ENCODE measurements around the gene IL17A.

The IL17A gene

DNA sequence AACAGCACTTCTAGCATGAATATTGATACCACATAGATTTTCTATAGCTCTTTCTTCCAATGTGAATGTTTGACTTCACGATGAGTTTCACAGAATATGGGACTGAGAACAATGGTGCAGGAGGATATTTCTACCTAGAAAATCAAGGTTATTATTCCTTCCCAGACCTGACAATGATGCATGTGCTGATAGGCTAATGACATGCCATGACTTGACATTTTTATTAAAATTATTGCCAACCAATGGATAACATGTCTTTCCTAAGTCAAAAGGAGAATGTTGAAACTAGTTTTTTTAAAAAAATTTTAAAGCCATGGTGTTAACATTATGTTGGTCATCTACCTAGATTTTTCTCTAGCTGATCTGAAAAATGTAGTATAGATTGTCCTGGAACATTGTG lies 923 bp downstream of the IL17A start:
- no peak for ATAC-seq
- TF ChIP-seq TCF4 (CRISPR knock-in tag; IDR thresholded peaks at IDR 0.05; ENCODE audit: borderline replicate concordance) (no peak), ZNF8 (CRISPR knock-in tag; IDR thresholded peaks at IDR 0.05) (no peak), TOX (CRISPR knock-in tag; IDR thresholded peaks at IDR 0.05; ENCODE audit: borderline replicate concordance) (no peak), OSR1 (CRISPR knock-in tag; IDR thresholded peaks at IDR 0.05) (no peak), ZFP3 (CRISPR knock-in tag; IDR thresholded peaks at IDR 0.05) (no peak), ZNF70 (CRISPR knock-in tag; IDR thresholded peaks at IDR 0.05) (no peak), ARNTL (CRISPR knock-in tag; IDR thresholded peaks at IDR 0.05; ENCODE audit: borderline replicate concordance, low read depth) (no peak), RARB (CRISPR knock-in tag; IDR thresholded peaks at IDR 0.05) (no peak), PPARA (CRISPR knock-in tag; IDR thresholded peaks at IDR 0.05; ENCODE audit: borderline replicate concordance) (no peak), ISL1 (CRISPR knock-in tag; IDR thresholded peaks at IDR 0.05) (no peak), BACH2 (CRISPR knock-in tag; IDR thresholded peaks at IDR 0.05; ENCODE audit: borderline replicate concordance) (no peak), ZFP30 (CRISPR knock-in tag; IDR thresholded peaks at IDR 0.05) (no peak)
- TF ChIP-seq, protein P1, sequence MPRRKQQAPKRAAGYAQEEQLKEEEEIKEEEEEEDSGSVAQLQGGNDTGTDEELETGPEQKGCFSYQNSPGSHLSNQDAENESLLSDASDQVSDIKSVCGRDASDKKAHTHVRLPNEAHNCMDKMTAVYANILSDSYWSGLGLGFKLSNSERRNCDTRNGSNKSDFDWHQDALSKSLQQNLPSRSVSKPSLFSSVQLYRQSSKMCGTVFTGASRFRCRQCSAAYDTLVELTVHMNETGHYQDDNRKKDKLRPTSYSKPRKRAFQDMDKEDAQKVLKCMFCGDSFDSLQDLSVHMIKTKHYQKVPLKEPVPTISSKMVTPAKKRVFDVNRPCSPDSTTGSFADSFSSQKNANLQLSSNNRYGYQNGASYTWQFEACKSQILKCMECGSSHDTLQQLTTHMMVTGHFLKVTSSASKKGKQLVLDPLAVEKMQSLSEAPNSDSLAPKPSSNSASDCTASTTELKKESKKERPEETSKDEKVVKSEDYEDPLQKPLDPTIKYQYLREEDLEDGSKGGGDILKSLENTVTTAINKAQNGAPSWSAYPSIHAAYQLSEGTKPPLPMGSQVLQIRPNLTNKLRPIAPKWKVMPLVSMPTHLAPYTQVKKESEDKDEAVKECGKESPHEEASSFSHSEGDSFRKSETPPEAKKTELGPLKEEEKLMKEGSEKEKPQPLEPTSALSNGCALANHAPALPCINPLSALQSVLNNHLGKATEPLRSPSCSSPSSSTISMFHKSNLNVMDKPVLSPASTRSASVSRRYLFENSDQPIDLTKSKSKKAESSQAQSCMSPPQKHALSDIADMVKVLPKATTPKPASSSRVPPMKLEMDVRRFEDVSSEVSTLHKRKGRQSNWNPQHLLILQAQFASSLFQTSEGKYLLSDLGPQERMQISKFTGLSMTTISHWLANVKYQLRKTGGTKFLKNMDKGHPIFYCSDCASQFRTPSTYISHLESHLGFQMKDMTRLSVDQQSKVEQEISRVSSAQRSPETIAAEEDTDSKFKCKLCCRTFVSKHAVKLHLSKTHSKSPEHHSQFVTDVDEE (CRISPR knock-in tag; IDR thresholded peaks at IDR 0.05) = no peak
- TF ChIP-seq, protein P2, sequence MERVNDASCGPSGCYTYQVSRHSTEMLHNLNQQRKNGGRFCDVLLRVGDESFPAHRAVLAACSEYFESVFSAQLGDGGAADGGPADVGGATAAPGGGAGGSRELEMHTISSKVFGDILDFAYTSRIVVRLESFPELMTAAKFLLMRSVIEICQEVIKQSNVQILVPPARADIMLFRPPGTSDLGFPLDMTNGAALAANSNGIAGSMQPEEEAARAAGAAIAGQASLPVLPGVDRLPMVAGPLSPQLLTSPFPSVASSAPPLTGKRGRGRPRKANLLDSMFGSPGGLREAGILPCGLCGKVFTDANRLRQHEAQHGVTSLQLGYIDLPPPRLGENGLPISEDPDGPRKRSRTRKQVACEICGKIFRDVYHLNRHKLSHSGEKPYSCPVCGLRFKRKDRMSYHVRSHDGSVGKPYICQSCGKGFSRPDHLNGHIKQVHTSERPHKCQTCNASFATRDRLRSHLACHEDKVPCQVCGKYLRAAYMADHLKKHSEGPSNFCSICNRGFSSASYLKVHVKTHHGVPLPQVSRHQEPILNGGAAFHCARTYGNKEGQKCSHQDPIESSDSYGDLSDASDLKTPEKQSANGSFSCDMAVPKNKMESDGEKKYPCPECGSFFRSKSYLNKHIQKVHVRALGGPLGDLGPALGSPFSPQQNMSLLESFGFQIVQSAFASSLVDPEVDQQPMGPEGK (CRISPR knock-in tag; IDR thresholded peaks at IDR 0.05; ENCODE audit: borderline replicate concordance) = no peak
- TF ChIP-seq, protein P3, sequence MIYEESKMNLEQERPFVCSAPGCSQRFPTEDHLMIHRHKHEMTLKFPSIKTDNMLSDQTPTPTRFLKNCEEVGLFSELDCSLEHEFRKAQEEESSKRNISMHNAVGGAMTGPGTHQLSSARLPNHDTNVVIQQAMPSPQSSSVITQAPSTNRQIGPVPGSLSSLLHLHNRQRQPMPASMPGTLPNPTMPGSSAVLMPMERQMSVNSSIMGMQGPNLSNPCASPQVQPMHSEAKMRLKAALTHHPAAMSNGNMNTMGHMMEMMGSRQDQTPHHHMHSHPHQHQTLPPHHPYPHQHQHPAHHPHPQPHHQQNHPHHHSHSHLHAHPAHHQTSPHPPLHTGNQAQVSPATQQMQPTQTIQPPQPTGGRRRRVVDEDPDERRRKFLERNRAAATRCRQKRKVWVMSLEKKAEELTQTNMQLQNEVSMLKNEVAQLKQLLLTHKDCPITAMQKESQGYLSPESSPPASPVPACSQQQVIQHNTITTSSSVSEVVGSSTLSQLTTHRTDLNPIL (CRISPR knock-in tag; IDR thresholded peaks at IDR 0.05; ENCODE audit: low read depth) = no peak

DNA sequence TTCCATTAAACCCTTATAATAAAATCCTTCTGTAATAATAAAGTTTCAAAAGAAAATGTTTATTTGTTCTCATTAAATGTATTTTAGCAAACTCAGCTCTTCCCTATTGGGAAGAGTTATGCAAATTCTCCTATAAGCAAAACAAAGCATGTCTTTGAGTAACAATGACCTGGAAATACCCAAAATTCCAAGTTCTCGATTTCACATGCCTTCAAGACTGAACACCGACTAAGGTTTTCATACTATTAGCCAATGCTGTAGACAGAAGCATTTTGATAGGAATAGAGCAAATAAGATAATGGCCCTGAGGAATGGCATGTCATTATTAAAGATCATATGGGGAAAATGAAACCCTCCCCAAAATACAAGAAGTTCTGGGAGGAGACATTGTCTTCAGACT lies 3.8 kb downstream of the IL17A start:
- TF ChIP-seq ARNTL (CRISPR knock-in tag; IDR thresholded peaks at IDR 0.05; ENCODE audit: borderline replicate concordance, low read depth) = no peak
- TF ChIP-seq ZNF70 (CRISPR knock-in tag; IDR thresholded peaks at IDR 0.05) = no peak
- TF ChIP-seq TCF4 (CRISPR knock-in tag; IDR thresholded peaks at IDR 0.05; ENCODE audit: borderline replicate concordance) = no peak
- TF ChIP-seq ZNF565 (CRISPR knock-in tag; conservative IDR thresholded peaks at IDR 0.05; ENCODE audit: low read depth) = no peak
- no peak for TF ChIP-seq PPARA (CRISPR knock-in tag; IDR thresholded peaks at IDR 0.05; ENCODE audit: borderline replicate concordance)
- TF ChIP-seq, protein P4, sequence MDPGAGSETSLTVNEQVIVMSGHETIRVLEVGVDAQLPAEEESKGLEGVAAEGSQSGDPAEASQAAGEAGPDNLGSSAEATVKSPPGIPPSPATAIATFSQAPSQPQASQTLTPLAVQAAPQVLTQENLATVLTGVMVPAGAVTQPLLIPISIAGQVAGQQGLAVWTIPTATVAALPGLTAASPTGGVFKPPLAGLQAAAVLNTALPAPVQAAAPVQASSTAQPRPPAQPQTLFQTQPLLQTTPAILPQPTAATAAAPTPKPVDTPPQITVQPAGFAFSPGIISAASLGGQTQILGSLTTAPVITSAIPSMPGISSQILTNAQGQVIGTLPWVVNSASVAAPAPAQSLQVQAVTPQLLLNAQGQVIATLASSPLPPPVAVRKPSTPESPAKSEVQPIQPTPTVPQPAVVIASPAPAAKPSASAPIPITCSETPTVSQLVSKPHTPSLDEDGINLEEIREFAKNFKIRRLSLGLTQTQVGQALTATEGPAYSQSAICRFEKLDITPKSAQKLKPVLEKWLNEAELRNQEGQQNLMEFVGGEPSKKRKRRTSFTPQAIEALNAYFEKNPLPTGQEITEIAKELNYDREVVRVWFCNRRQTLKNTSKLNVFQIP (CRISPR knock-in tag; IDR thresholded peaks at IDR 0.05; ENCODE audit: borderline replicate concordance, low read depth) = no peak
- TF ChIP-seq, protein P3 (CRISPR knock-in tag; IDR thresholded peaks at IDR 0.05; ENCODE audit: low read depth) = no peak
- TF ChIP-seq ZNF8 (CRISPR knock-in tag; IDR thresholded peaks at IDR 0.05) = no peak
- TF ChIP-seq ZFP3 (CRISPR knock-in tag; IDR thresholded peaks at IDR 0.05) = no peak
- no peak for TF ChIP-seq ESRRG (CRISPR knock-in tag; IDR thresholded peaks at IDR 0.05)

DNA sequence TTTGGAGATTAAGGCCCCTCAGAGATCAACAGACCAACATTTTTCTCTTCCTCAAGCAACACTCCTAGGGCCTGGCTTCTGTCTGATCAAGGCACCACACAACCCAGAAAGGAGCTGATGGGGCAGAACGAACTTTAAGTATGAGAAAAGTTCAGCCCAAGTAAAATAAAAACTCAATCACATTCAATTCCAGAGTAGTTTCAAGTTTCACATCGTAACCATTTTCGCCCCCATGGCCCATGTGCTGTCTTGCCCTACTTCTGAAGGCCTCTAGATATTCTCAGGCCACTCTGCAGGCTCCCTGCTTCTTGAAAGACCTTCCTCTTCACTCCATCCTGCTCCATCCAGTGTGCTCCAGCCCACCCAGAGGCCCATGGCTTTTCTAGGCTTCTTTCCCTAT lies 4.2 kb downstream of the IL17A start:
- no peak for ATAC-seq
- TF ChIP-seq ZFP3 (CRISPR knock-in tag; IDR thresholded peaks at IDR 0.05) = no peak

More for the DNA sequence above, 3.8 kb downstream of the IL17A start:
- no peak for ATAC-seq

DNA sequence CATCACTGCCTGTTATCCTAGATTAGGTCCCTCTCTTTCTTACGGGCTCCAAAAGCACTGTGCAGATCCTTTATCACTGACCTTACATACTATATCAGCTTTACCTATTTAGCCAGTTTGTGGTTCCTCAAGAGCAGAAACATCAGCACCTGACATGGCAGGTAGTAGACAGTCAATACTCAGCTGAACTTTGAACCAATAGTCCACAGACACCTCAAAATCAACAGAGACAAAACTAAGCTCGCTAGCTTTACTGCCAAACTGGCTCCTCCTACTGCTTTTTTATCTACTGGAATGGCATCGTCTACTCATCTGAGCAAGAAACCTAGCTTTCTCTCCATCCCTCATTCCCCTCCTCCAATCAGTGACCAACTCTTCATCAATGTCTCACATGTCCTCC lies 5.6 kb downstream of the IL17A start:
- no peak for ATAC-seq
- TF ChIP-seq ISL1 (CRISPR knock-in tag; IDR thresholded peaks at IDR 0.05) (no peak), ZFP3 (CRISPR knock-in tag; IDR thresholded peaks at IDR 0.05) (no peak), SNAI2 (CRISPR knock-in tag; IDR thresholded peaks at IDR 0.05) (no peak), OSR1 (CRISPR knock-in tag; IDR thresholded peaks at IDR 0.05) (no peak), ZNF565 (CRISPR knock-in tag; conservative IDR thresholded peaks at IDR 0.05; ENCODE audit: low read depth) (no peak), PPARA (CRISPR knock-in tag; IDR thresholded peaks at IDR 0.05; ENCODE audit: borderline replicate concordance) (no peak), ZFP30 (CRISPR knock-in tag; IDR thresholded peaks at IDR 0.05) (no peak), TCF4 (CRISPR knock-in tag; IDR thresholded peaks at IDR 0.05; ENCODE audit: borderline replicate concordance) (no peak), BACH2 (CRISPR knock-in tag; IDR thresholded peaks at IDR 0.05; ENCODE audit: borderline replicate concordance) (no peak), TOX (CRISPR knock-in tag; IDR thresholded peaks at IDR 0.05; ENCODE audit: borderline replicate concordance) (no peak)
- TF ChIP-seq, protein P4 (CRISPR knock-in tag; IDR thresholded peaks at IDR 0.05; ENCODE audit: borderline replicate concordance, low read depth) = no peak

Data from SK-N-SH treated with all-trans-retinoic acid at 6 μM for 48 hours (cell line).